HG03060 (cell line): Measurements from ENCODE around the gene UBASH3B.
"Not testable (repeated sequence)": the region's sequence is repeated elsewhere in the genome, so short reads cannot be mapped to it uniquely, and the experiment has no call there.

ENCODE experiments used
- ATAC-seq: cut with Tn5 transposase; IDR thresholded peaks from one replicate; pipeline ENCODE4 v1.9.1; 2021; ENCODE audit warnings: low read depth, moderate number of reproducible peaks; ENCODE audit not compliant: unreplicated experiment

UBASH3B gene, protein sequence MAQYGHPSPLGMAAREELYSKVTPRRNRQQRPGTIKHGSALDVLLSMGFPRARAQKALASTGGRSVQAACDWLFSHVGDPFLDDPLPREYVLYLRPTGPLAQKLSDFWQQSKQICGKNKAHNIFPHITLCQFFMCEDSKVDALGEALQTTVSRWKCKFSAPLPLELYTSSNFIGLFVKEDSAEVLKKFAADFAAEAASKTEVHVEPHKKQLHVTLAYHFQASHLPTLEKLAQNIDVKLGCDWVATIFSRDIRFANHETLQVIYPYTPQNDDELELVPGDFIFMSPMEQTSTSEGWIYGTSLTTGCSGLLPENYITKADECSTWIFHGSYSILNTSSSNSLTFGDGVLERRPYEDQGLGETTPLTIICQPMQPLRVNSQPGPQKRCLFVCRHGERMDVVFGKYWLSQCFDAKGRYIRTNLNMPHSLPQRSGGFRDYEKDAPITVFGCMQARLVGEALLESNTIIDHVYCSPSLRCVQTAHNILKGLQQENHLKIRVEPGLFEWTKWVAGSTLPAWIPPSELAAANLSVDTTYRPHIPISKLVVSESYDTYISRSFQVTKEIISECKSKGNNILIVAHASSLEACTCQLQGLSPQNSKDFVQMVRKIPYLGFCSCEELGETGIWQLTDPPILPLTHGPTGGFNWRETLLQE

DNA sequence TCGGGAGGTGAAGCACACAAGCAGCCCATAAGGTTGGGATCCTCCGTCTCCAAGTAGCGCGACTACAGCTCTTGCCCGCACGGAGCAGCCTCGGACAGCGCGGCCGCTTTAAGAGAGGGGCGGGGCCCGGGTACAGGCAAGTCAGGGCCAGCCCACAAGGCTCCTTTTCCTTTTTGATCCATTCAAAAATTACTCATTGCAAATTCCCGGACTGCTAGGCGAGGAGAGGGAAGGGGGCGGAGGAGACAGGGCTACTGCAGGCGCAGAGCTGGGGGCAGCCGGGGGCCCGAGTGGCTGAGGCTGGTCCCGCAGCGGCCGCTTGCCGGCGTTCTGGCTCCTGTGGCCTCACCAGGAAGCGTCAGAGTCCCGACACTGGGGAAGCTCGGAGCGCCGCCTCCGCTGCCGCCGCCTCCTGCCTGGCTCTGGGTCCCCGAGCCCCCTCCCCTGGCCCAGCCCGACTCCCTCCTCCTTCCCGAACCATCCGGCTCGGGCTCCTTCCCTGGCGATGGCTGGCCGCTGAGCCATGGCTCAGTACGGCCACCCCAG lies at the start of gene UBASH3B:
UBASH3B (plus strand) TSS at position 196 of the 546 bp plus-strand sequence; CDS start at position 524, 328 bp downstream.
- peak; percentile 59 for ATAC-seq

DNA sequence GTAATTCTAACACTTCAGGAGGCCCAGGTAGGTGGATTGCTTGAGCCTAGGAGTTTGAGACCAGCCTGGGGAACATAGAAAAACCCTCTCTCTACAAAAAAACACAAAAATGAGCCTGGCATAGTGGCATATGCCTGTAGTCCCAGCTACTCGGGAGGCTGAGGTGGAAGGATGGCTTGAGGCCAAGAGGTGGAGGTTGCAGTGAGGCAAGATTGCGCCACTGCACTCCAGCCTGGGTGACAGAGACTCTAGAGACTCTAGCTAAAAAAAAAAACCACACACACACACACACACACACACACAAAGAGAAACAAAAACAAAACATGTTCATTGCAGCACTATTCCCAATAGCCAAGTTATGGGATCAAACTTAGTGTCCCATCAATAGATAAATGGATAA lies 48.4 kb upstream of the UBASH3B start:
- not testable (repeated sequence) for ATAC-seq

DNA sequence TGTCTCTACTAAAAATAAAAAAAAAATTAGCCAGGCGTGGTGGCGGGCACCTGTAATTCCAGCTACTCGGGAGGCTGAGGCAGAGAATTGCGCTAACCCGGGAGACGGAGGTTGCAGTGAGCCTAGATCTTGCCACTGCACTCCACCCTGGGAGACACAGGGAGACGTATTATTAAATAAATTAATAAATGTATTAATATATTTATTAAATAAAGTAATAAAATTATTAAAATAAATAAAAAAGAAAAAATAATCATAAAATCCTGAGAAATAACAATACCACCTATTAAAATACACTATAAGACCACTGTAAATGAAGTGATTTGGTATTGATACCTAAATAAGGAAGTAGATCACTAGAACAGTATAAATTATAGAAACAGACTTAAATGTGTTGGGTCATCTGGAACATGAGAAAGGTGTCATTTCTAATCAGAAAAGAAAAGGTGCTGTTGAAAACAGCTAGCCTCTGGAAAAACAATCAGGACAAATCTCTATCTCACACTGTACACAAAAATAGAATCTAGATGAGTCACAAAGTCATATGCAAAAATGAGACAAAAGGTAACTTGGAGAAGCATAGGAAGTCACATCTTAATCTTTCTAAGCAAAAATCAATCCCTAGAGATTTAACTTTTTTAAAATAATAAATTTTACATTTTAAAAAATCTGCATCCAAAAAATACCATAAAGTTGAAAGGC lies 43.2 kb upstream of the UBASH3B start:
- no peak for ATAC-seq

DNA sequence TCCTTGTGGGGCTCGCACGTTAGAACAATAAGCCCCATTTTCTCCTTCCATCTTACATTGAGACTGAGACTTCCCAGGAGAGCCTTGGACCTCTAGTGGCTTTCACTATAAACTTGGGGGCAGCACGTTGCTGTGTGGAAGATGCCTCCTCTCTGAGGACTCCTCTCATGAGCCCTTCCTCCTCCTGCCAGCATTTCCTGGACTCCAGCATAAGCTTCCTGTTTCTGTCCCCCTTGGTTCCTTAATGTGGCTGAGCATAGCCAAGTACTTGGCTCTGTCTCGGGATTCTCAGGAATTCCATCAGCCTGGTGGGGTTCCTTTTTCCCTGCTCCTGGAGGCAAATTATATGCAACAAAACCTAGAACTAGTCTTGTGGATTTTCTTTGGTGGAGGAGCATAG lies 38.8 kb upstream of the UBASH3B start:
- no peak for ATAC-seq

DNA sequence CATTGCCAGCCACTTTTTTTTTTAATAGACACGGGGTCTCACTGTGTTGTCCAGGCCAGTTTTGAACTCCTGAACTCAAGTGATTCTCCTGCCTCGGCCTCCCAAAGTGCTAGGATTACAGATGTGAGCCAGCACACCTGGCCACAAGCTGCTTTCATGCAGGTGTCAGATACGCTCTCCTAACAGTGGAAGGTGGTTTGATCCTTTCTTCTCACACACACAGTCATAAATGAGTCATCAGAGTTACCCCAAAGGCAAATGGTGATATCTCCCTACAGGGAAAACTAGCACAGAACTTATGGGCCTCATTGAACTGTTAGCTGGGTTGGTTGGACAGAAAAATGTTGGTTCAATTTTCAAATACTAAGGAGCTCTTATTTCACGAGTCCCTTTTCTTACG lies 38.2 kb upstream of the UBASH3B start:
- ATAC-seq: no peak

DNA sequence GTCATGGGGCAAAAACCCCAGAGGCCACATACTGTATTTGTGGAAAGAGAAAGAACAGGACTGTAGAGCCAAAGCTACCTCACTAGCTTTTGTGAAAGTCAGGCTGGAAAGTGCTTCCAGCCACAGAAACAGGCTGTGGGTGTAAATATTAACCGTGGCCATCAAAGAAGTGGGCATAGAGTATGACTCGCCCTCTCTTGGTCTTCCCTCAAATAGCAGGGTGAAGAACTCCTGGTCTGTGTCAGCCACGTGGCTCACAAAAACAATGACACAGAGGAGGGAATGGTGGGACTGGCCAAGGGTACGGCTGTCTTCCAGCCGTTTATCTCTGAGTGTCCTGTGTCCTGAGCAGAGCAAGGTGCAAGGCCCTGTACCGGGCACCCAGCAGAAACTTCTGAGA lies 37.6 kb upstream of the UBASH3B start:
- no peak for ATAC-seq

DNA sequence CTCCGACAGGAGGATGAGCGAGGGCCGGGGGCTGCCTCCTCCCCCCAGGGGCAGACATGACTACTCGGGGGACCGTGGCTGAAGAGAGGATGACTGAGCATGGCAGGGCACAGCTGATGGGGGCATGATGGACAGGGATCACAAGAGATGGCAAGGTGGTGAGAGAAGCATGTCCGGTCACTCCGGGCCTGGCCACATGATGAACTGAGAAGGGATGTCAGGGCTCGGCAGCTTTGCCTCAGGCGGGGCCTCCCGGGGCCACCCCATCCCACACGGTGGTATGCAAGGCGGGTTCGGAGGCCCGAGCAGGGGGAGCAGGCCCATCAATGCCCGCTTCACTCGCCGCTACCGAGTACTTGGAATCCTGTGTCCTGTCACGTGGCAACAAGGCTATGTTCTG lies 36.6 kb upstream of the UBASH3B start:
- no peak for ATAC-seq

DNA sequence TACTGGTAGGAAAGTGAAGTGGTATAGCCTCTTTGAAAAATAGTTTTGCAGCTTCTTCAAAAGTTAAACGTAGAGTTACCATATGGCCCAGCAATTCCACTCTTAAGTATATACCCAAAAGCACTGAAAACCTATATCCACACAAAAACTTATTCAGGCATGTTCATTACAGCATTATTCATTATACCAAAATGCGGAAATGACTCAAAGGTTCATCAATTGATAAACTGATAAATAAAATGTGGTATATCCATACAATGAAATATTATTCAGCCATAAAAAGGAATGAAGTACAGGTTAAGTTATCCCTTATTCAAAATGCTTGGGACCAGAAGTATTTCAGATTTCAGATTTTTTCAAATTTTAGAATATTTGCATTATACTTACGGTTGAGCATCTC lies 35.8 kb upstream of the UBASH3B start:
- ATAC-seq: no peak

DNA sequence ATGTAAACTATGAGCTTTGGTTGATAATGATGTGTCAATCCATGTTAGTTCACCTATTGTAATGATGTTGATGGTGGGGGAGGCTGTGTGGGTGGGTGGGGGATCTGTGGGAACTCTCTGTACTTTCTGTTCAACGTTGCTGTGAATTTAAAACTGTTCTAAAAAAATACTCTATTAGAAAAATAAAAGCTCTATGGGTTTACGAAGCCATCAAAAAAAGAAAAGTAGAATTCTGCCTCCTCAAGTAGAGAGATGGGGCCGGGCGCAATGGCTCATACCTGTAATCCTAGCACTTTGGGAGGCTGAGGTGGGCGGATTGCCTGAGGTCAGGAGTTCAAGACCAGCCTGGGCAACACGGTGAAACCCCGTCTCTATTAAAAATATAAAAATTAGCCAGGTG lies 30.0 kb upstream of the UBASH3B start:
- not testable (repeated sequence) for ATAC-seq

DNA sequence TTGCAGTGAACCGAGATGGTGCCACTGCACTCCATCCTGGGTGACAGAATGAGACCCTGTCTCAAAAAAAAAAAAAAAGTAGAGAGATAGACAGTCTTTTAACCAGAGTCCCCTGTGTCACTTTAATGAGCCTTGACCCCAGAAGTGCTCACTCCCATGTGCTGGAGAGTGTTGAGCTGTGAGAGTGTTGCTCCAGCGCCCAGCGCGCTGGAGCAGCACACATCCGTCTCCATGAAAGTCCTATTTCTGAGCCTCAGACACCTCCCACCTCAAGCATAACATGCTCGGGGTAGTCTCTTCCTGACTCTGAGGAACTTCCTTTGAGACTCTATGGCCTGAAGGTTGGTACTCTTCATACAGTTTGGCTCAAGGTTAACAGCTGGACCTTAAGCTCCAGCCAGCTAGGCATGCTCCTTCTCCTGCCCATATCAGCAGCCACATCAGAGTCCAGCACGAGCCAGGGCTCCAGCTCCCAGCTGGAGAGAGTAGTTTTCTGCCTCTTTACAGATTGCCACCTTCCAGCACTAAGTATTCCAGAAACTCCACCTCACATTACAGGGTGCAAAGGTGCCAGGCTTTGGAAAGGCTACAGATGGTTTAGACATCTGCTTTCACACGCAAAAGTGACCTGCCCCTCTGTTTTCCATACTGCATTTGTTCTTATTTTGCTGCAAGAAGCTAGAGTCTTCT lies 29.4 kb upstream of the UBASH3B start:
- no peak for ATAC-seq

DNA sequence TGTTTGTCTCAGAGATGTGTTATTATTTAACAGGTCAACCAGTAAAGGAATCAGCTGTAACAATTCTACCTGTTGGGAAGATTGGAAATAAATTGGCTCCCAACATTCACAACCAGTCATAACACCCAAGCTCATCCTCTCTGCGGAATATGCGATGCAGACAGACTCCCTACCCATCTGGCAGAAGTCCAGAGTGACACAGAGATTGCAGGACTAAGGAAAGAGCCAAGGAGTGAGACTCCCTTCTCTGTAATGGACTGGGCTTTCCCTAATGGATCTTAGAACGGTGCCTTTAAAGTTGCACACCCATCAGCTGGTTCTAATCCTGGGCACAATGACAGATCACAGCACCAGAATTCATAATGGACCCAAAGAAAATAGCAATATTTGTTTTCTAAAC lies 27.8 kb upstream of the UBASH3B start:
- no peak for ATAC-seq

DNA sequence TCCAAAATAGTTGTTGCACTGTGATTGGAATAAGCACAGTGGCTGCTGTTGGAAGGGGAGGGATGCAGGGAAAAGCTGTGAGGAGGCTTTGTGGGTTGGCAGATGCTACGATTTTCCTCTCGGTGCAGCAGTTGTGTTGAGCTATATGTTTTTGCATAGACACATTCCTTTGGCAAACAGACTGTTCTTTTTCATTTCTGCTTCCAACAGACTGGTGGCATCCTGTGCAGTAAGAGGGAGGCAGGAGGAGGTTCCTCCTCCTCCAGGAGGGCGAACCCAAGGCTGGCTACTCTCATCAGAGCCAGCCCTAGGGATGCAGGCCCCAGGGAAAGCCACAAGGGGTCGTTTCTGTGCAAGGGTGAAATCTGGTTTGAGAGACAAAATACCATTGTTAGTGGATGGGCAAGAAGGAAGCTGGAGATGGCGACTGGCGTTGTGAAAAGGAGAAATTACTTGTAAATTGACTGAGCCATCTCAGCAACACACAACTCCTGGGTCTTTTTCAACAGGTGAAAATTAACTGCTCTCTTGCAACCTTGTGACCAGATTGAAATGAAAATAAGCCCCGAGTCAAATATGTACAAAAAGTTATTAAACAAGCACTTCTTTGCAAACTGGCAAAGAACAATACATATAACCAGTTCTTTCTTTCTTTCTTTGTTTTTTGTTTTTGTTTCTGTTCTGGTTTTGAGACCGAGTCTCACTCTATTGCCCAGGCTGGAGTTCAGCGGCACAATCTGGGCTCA lies 26.5 kb upstream of the UBASH3B start:
- no peak for ATAC-seq

DNA sequence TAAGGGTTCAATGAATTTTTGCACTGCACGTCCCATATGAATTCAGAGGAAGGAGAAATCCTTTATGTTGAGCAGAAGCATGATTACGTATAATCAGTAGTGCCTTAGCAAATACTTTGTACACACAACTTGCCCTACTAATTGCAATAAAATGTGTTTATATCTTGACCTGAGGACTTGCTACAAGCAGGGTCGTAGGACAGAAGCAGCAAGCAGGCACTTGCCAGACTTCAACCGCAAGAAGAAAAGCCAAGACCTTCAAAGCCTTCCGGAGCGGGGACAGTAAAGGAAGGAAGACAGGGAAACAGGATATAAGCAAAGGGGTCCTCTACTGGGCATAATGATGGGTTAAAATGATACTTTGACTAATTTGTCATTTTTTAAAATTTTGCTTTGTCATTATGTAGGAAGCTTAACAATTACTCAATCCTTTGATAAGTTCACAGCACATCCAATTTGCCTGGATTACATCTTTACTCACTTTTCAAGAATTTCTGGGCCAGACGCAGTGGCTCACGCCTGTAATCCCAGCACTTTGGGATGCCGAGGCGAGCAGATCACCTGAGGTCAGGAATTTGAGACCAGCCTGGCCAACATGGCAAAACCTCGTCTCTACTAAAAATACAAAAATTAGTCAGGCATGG lies 23.2 kb upstream of the UBASH3B start:
- ATAC-seq: no peak

DNA sequence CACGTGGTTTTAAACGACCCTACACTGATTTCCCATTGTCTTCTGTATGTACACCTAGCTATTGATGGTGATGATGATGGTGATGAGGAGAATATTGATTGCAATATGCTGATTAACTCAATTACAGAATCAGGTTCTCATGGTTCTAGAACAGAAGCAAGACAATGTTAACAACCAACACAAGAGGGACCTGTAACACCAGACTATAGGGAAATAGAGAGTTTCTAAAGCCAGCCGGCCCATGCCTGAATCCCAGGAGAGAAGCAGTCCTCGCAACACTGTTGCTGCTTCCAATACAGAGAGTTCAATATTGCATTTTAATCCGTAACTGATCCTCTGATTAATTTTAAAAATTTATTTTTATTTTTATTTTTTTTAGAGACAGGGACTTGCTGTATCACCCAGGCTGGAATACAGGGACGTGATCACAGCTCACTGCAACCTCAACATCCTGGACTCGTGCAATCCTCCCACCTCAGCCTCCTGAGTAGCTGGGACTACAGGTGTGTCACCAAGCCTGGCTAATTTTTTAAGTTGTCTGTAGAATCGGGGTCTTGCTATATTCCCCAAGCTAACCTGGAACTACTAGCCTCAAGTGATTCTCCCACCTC lies 22.2 kb upstream of the UBASH3B start:
- ATAC-seq: no peak

DNA sequence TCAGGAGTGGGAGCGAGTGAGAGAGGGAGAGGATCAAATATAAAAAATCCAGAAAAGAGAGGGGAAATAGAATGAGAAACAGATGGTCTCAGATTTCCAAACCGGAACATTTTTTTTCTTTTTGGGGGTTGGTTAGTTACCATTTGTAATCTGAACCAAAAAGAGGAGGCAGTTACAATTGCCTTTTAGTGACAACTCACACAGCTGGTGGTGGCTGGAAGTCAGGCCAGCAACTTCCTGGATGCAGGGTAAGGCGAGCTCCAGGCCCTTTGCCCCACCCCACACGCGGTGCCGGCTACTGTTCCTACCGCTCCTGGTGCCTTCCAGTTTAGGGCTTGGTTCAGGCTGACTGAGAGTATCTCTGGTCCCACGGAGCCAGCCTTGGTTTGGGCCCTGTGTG lies 21.0 kb upstream of the UBASH3B start:
- no peak for ATAC-seq

DNA sequence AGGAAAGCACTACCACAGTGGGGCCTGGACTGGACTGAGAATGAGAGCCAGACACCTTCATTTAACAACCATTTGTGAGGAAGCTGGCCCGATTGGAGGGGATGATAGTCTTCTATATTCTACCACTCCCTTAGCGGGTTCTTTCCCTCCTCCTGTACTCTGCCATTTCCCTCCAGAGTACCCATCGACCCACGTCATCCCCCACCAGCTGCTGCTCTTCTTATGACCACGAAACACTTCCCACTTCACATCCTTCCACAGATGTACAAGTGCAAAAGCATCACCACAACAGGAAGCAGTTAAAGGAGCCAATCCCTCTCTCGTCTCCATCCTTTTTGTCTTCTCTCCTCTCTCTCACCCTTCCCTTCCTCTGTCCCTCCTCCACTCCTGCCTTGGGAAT lies 18.0 kb upstream of the UBASH3B start:
- ATAC-seq: no peak

DNA sequence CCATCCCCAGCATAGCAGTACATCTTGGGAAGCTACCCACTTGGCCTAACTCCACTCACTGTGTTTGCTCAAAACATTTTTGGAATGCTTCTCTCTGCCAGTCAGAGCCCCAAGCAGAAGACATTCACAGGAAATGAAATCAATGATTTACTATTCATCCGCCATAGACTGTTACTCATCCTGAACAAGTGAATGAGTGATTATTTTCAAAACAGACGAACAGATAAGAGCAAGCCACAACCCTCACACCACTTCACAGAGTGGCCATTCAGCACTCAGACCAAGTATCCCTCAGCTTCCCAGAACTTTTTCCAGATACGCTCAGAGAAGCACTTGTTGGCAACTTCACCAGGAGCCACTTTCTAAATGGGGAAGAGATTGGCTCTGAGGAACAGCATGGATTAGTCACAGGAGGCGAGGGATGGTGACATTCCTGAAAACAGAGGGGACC lies 13.0 kb upstream of the UBASH3B start:
- ATAC-seq: no peak

DNA sequence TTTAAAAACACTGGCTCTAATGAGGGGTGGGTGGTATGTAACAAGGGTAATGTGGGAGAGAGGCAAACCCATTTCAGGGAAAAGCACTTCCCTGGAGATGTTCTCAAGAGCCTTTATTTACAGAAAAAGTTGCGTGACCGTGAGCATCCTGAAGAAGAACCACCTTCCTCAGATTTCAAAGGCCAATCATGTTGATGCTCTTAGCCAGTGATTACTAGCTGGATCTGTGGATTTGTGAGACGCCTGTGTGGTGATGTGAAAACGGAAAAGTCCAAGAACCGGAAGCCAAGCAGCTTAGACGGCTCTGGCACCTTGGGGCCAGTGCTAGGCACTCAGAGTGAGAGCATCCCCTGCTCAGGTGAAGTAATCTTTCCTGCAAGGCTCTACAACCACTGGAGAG lies 12.6 kb upstream of the UBASH3B start:
- no peak for ATAC-seq

DNA sequence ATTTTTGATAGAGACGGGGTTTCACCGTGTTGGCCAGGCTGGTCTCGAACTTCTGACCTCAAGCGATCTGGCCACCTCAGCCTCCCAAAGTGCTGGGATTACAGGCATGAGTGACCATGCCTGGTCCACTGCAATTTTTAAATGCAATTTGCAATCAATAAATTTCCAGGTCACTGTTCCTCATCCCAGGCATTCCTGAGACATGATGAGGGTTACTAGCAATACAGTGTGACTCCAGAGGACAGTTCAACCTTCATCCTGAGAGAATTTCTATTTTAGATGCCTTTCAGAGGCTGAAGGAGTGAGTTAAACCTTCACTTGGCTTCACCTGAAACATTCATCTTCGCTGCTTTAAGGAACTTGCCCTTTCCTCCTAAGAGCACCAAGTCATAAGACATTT lies 9.7 kb upstream of the UBASH3B start:
- ATAC-seq: no peak
